ENCODE measurements around the gene PROX1.
"Not testable (repeated sequence)": the region's sequence is repeated elsewhere in the genome, so short reads cannot be mapped to it uniquely, and the experiment has no call there.

PROX1 gene

DNA sequence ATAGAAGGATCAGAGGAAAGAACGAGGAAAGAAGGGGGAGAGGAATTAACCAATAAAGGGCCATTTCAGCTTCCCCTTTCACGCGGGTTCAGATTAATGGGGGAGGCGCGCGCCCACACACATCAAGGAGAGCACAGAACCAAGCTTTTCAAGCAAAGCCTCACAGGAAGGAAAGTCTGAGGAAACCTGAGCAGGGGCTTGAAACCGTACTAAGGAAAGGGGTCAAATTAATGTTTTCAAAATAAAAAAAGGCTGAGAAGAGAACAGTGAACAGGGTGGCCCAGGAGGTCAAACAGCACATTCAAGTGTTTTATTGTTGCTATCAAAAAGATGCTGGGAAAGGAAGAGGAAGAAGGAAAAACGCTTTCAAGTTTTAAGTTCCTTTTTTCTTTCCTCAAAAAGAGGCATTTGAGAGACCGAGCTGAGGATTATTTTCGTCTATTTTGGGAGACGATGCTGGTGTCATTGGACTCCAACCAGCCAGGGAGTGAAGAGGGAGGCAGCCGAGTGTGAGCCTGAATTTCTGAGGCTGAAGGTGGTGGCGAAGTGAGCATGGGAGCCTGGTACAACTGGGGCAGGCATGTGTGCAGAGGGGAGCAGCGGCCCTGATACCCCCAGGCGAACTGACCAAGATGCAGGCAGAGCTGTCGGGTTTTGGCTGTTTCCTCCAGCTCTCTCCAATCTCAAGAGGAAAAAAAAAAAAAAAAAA, 88.4 kb downstream of the PROX1 start:
- no peak for DNase-seq

DNA sequence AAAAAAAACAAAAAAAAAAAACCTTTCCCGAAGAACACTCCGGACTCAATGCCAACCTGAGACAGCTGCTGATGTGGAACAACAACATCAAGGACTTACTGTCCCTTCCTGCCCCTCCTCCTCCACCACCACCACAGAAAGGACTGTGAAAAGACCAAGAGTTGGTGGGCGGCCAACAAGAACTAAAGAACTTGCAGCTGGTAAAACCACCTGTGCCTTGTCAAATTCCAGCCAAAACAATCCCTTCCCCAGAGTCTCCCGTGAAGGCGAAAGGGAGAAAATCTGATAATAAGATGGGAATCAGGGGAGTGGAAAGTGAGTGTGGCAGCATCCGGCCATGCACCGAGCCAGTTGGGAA, 88.9 kb downstream of the PROX1 start:
- no peak for DNase-seq

DNA sequence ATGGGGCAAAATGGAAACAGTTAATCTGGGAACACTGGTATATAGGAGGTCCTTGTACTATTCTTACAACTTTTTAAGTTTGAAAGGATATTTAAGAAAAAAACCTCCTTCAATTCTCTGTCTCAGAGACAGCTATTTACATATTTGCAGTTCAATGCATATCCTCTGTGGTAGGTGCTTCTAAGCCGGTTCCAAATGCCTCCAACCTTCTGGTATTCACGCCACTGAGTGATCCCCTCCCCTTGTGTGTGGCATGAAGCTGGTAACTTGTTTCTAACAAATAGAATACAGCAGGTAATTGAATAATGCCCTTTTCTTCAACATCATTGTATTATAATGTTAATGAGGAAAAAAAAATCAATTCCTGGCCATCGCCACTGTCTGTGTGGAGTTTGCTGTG, 91.2 kb downstream of the PROX1 start:
- DNase-seq: no peak

DNA sequence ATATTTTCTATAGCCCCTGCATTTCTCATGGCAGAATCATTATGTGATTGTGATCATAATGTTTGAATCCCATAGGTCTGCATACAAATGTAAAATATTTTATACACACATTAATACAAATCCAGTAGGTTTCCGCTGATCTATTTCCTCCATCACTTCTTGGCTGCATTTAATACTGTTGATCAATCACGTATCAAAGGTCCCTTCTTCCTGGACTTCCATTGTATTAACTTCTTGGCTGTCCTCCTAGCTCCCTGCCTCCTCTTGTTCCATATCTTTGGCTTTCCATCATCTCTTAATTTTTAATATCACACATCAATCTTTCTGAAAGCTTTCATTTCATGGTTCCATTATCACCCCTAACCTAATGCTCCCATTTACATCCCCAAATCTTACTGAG, 97.6 kb downstream of the PROX1 start:
- DNase-seq: no peak

DNA sequence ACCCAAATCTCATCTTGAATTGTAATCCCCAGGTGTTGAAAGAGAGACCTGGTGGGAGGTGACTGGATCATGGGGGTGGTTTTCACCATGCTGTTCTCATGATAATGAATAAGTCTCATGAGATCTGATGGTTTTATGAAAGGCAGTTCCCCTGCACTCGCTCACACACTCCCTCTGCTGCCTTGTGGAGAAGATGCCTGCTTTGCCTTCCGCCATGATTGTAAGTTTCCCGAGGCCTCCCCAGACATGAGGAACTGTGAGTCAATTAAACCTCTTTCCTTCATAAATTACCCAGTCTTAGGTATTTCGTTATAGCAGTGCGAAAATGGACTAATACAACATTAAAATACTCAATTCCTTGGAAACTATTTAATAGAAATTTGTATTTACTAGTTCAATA, 99.2 kb downstream of the PROX1 start:
- DNase-seq: no peak

DNA sequence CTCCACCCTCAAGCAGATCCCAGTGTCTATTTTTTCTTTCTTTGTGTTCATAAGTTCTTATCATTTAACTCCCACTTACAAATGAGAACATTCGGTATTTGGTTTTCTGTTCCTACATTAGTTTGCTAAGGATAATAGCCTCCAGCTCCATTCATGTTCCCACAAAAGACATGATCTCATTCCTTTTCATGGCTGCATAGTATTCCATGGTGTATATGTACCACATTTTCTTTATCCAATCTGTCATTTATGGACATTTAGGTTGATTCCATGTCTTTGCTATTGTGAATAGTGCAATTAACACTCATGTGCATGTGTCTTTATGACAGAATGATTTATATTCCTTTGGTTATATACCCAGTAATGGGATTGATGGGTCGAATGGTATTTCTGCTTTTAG, 101.2 kb downstream of the PROX1 start:
- not testable (repeated sequence) for DNase-seq

All from CD4-positive, alpha-beta T cell treated with Interleukin-17A for 1 hour (primary cell).